A673 (cell line): Measurements from ENCODE around the gene SLC5A1. TPM values are rescaled to one million over a fixed set of nuclear protein-coding genes. Genes with fewer than 3 reads are reported as not detected.

Experiments
- BruUV-seq: library from RNA; stranded (reverse); fragments of 400-500 nt; replicated peaks from 2 replicates; lab custom pipeline; 2021; lab: Mats Ljungman, UMichigan
- CTCF ChIA-PET: fragments of 300-600 bp; sonication (Branson Sonifier 250); formaldehyde crosslinking; loops from one replicate; lab custom pipeline; 2022; ENCODE audit warnings: antibody characterized with exemption; lab: Charles Lee
- POLR2A ChIA-PET: fragments of 300-600 bp; sonication (Branson Sonifier 250); formaldehyde crosslinking; loops from one replicate; lab custom pipeline; 2022; ENCODE audit warnings: antibody characterized with exemption; ENCODE audit not compliant: low non-redundant PET; lab: Charles Lee
- DNase-seq: peaks from one replicate; pipeline ENCODE4 v3.0.0-alpha.2; 2015; ENCODE audit warnings: low spot score
- H3K27ac ChIP-seq: fragments of 200-600 bp; sonication (generic); 2 replicates; pipeline ENCODE4 v1.5.1; 2016; ENCODE audit warnings: mixed run types, low read depth, mild to moderate bottlenecking, mixed read lengths, antibody characterized with exemption, low read length; ENCODE audit not compliant: poor library complexity, severe bottlenecking
- H3K27me3 ChIP-seq: fragments of 200-600 bp; sonication (generic); replicated peaks from 2 replicates; pipeline ENCODE4 v1.6.1; 2017; ENCODE audit warnings: mixed run types, low read depth, mild to moderate bottlenecking, mixed read lengths, antibody characterized with exemption, low read length; ENCODE audit not compliant: insufficient read depth, poor library complexity
- H3K36me3 ChIP-seq: fragments of 200-600 bp; sonication (generic); 2 replicates; pipeline ENCODE4 v1.6.1; 2016; ENCODE audit warnings: mixed run types, mild to moderate bottlenecking, mixed read lengths, antibody characterized with exemption, low read length; ENCODE audit not compliant: insufficient read depth, poor library complexity, severe bottlenecking
- H3K4me1 ChIP-seq: fragments of 200-600 bp; sonication (generic); 2 replicates; pipeline ENCODE4 v1.6.1; 2017; ENCODE audit warnings: mixed run types, mild to moderate bottlenecking, mixed read lengths, antibody characterized with exemption, low read length; ENCODE audit not compliant: insufficient read depth, poor library complexity, severe bottlenecking
- H3K4me3 ChIP-seq: fragments of 200-600 bp; sonication (generic); 2 replicates; pipeline ENCODE4 v1.5.1; 2016; ENCODE audit warnings: low read depth, mixed run types, mild to moderate bottlenecking, mixed read lengths, low read length; ENCODE audit not compliant: poor library complexity, severe bottlenecking
- H3K9me3 ChIP-seq: fragments of 200-600 bp; sonication (generic); 2 replicates; pipeline ENCODE4 v1.6.1; 2016; ENCODE audit warnings: mixed run types, low read depth, mild to moderate bottlenecking, mixed read lengths, antibody characterized with exemption, low read length; ENCODE audit not compliant: poor library complexity, severe bottlenecking
- EZH2 ChIP-seq: fragments of 200-600 bp; sonication (generic); IDR thresholded peaks from 2 replicates; pipeline ENCODE4 v1.6.1; 2017; ENCODE audit warnings: borderline replicate concordance, low read depth, mild to moderate bottlenecking, mixed read lengths, antibody characterized with exemption, low read length; ENCODE audit not compliant: poor library complexity, severe bottlenecking
- intact Hi-C: fragments of 100-400 bp; cut with micrococcal nuclease; formaldehyde crosslinking; loops from one replicate; pipeline ENCODE4 v1.10.0; 2022; ENCODE audit not compliant: unreplicated experiment
- total RNA-seq: library from RNA; stranded (reverse); gene quantifications from 2 replicates; pipeline ENCODE4 v1.2.3, GENCODE V29; 2021
- TF ChIP-seq, protein P1 (sequence below): fragments of 300-800, 200-600 bp; sonication (generic); conservative IDR thresholded peaks from 2 replicates; pipeline ENCODE4 v1.5.1; 2017; ENCODE audit warnings: low read depth, mild to moderate bottlenecking, antibody characterized with exemption, low read length, moderate library complexity, mixed read lengths

The SLC5A1 gene
- total RNA-seq, 1 experiment from 2014 or later = not detected

DNA sequence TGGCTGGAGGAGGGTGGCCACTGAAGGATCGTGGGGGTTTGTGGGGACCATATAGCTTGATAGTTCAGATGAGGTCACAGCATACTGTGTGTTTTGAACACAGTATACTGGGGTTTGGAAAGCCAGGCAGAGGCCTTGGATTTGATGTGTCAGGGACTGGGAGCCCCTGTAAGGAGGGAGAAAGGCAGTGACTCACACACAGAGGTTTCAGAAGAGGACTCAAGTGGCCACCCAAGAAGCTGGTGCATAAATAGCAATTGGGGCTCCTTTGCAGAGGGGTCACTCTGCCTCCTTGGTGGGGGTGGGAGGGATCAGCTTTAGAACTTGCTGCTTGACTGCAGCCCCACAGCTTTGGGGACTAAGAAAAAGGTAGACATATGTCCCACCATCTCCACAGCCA, 39.3 kb downstream of the SLC5A1 start:
- DNase-seq = no peak
- peaks cover 2% of the 10 kb centered on the region for H3K27me3 ChIP-seq
- H3K9me3 ChIP-seq = no peaks in the 10 kb centered on the region
- no TSS peak for BruUV-seq
- ChIA-PET POLR2A (no interaction called here), CTCF (interaction anchor here (1.3 to 1.5 kb wide), 2 partner anchors 105 to 112 kb away, joined by 5 to 8 read pairs; no protein-coding TSS in a partner anchor)
- H3K4me1 ChIP-seq = peaks cover 5% of the 10 kb centered on the region
- intact Hi-C loops = no loop called here
- TF ChIP-seq, protein P1, sequence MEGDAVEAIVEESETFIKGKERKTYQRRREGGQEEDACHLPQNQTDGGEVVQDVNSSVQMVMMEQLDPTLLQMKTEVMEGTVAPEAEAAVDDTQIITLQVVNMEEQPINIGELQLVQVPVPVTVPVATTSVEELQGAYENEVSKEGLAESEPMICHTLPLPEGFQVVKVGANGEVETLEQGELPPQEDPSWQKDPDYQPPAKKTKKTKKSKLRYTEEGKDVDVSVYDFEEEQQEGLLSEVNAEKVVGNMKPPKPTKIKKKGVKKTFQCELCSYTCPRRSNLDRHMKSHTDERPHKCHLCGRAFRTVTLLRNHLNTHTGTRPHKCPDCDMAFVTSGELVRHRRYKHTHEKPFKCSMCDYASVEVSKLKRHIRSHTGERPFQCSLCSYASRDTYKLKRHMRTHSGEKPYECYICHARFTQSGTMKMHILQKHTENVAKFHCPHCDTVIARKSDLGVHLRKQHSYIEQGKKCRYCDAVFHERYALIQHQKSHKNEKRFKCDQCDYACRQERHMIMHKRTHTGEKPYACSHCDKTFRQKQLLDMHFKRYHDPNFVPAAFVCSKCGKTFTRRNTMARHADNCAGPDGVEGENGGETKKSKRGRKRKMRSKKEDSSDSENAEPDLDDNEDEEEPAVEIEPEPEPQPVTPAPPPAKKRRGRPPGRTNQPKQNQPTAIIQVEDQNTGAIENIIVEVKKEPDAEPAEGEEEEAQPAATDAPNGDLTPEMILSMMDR = no peak
- no peak for TF ChIP-seq EZH2
- no peak overlapping the region for H3K4me3 ChIP-seq
- H3K27ac ChIP-seq = no peak overlapping the region
- H3K36me3 ChIP-seq = no peaks in the 10 kb centered on the region

DNA sequence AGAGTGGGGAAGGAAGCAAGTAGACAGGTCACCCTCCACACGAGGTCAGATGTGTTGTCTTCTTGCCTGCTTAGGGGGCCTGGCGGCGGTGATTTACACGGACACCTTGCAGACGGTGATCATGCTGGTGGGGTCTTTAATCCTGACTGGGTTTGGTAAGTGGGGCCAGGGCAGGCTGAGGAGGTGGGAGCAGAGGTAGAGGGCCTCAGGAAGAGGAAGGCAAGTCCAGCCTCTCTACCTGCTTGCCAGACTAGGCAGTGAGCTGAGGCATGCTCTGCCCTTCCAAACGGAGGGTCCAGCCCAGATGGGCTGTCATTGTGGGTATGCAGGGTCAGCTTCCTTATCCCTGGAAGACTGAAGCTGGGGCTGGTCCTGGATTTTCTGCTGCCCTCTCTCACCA, 39.9 kb downstream of the SLC5A1 start:
- intact Hi-C loops = no loop called here
- Histone ChIP-seq H3K4me3 (no peak overlapping the region), H3K27me3 (peaks cover 9% of the 10 kb centered on the region), H3K9me3 (no peaks in the 10 kb centered on the region), H3K36me3 (no peaks in the 10 kb centered on the region), H3K4me1 (peaks cover 5% of the 10 kb centered on the region), H3K27ac (no peak overlapping the region)
- ChIA-PET POLR2A (no interaction called here), CTCF (no interaction called here)
- TF ChIP-seq, protein P1 = no peak
- no peak for TF ChIP-seq EZH2
- DNase-seq = no peak
- no TSS peak for BruUV-seq

DNA sequence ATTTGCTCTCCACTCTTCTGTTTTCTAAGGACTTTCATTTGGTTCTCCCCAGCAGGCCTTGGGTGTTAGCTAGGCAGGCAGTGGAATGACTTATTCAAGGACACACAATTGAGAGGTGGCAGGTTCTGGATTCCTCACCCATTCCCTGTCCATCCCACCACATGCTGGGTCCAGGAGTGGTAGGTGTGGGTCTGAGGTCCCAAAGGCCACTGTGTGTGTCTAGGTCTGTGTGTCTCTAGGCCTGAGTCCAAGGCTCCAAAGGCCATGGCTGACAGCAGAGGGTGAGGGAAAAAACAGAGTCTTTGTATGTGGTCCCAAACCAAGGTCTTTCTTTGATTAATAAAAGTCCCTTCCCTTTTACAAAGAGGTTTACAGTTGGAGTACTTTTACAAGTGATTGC, 40.8 kb downstream of the SLC5A1 start:
- DNase-seq = no peak
- peaks cover 5% of the 10 kb centered on the region for H3K4me1 ChIP-seq
- BruUV-seq = no TSS peak
- ChIA-PET CTCF (no interaction called here), POLR2A (no interaction called here)
- peaks cover 14% of the 10 kb centered on the region for H3K27me3 ChIP-seq
- no peak overlapping the region for H3K27ac ChIP-seq
- no peaks in the 10 kb centered on the region for H3K36me3 ChIP-seq
- no peak for TF ChIP-seq EZH2
- TF ChIP-seq, protein P1 = no peak
- no peak overlapping the region for H3K4me3 ChIP-seq
- H3K9me3 ChIP-seq = no peaks in the 10 kb centered on the region
- intact Hi-C loops = no loop called here
